HG02571 (cell line): ENCODE results near the gene DAP.

ENCODE experiments used
- ATAC-seq: cut with Tn5 transposase; IDR thresholded peaks from one replicate; pipeline ENCODE4 v1.9.1; 2021; ENCODE audit warnings: mild to moderate bottlenecking, moderate library complexity; ENCODE audit not compliant: unreplicated experiment

Gene DAP

DNA sequence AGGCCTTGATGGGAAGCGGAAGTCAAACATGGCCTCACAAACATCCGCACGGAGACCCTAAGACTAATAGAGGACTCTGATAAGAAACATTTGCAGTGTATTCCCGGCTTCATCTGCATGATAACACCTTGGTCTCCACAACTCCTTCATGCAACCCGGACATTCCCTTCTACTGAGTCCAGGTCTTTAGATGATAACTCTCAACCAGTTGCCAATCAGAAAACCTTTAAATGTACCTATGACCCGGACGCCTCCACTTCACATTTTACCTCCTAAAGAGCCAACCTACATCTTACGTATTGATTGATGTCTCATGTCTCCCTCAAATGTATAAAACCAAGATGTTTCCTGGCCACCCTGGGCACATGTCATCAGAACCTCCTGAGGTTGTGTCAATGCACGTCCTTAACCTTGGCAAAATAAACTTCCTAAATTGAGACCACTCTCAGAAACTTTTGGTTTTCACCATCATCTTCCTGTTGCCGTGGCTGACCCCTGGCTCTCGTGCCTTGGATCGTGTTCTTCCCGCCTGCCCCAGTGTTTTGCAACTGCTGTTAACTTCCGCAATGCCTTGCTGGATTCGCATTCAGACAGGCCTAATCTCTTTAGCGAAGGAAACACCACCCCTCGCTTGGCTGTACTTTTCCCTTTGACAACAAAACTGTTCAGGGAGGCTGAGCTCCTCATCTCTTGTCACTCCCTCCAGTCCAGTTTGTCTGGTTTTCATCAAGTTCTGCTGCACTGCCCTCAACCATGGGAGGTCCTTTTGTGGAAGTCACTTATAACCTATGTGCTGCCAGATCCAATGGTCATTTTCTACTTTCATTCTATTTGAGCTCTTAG lies 1.1 kb upstream of the DAP start:
- no peak for ATAC-seq

DNA sequence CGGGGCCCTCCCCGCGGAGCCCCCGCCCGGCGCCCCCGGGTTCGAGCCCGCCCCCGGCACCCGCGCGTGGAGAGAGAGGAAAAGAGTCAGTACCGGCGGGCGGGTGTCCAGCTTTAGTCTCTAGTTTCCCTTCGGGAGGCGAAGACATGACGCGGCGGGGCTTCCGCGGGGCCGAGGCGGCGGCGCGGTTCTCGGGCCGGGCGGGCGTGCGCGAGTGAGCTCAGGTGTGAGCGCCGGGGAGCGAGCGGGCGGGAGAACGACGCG lies 181 bp downstream of the DAP start:
- ATAC-seq: no peak

DNA sequence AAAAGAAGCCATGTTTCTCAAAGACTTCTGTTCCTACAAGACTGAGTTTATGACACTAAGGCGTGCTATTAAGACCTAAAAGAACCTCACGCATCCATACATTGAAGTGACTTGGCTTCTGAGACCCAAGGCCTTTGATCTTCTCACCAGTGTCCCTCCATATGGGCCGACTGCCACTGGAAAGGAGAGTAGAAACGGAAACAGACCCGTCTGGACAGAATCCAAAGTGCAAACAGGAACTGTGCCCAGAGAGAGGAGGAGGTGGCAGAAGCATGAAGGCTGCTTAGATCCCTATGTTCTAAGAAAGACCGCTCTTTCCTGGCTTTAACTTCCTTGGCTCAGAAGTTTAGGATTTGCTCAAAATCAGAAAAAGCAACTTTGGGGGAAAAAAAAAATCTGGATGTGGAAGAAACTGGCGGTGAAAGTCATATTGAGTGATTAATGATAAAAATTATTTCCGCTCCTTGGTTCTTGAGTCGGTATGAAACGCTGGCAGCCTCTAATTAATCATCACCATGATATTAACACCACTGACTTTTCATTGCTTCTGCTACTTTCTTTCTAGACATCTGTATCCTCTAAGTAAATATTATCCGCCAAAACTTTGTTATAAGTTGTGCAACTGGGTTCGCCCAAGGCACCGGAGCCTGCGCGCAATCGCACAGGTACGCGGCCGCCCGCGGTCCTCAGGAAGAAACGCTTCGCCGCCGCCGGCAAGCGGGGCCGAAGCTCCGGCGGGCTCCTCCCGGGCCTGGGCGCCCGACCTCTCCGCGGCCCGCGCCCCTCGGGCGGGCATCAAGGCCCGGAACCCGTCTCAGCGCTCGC lies 726 bp downstream of the DAP start:
- peak; percentile 30 for ATAC-seq

DNA sequence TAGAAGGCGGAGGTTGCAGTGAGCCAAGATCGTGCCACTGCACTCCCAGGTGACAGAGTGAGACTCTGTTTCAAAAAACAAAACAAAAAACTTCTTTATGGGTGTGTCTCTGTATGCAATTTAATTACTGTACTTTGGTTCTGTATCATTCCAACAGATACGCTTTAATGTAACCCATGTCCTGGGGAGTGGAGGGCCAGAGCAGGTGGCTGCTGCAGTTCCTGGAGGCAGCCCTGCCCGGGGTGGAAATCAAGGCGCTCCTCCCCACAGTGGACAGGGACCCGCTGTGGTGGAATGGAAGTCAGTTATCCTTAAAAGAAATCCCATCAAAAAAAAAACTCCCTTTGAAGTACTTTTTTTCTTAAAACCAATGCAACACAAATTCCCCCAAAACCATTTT lies 1.9 kb downstream of the DAP start:
- no peak for ATAC-seq

DNA sequence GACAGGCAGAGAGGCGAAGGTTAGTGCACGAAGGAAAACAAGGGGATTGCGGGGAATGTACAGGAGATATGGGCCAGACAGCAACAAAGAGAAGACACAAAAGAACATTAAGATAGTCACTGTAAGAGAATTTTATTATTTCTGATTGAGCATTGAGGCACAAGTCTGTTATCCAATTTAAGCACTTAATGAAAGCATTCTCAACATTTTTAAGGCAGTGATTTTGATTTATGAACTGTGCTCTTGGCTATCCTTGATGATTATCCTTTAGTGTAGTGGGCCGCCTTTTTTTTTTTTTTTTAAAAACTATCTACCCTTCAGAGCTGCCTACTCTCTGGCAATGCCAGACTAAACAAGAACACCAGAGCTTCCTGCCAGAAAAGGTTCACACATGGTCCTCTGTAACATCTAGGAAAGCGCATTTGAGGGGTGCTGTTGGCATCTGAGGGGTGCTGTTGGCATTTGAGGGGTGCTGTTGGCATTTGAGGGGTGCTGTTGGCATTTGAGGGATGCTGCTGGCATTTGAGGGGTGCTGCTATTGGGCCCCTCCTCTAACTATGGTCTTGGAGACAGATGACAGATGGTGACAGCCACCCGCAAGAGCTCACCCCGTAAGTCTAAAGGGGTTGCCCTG lies 3.0 kb downstream of the DAP start:
- no peak for ATAC-seq

DNA sequence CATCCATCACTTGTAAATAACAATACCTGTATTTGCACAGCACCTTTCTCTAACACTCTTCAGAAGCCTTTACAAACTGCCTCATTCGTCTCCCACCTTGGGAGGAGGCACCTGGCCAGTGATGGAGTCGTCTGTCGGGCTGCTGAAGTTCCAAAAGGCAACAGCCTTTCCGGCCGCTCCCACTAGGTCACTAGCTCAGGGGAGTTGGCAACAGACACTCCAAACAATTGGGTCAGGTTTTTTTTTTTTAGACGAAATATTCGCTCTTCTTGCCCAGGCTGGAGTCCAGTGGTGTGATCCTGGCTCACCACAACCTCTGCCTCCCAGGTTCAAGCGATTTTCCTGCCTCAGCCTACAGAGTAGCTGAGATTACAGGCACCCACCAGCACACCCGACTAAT lies 4.0 kb downstream of the DAP start:
- ATAC-seq: no peak

DNA sequence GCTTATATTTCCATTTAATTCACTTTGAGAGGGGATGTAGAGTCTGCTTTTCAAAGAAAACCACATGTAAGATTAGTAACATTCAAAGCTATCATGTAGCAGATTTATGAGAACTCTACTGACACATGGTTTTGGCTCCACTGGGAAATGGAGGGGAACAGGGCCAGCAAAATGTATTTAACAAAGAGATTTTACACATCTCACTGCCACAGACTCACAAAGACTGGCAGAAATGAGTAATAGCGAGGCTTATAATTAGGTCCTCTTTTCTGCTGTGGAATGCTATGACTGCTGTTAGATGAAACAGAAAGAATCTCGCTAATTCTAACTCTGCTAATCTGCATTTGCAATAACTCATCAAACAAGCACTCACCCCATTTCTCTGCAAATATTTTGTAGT lies 4.5 kb downstream of the DAP start:
- ATAC-seq: no peak

DNA sequence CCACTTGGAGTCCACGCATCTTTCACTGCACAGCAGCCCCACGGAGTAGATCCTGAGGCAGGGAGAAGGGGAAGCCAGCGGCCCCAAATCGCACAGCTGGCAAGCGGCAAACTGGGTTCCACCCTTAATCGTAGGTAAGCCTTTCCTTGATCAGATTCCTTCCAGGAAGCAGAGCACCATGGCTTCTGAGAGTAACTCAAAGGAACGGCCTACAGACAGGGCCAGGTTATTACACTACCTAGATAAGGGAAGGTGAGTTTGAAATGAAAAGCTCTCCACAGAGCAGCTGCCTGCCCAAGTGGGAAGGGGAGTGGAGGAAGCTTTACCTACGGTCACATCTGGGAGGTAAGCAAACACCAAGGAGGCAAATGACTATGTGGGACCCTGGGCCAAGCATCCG lies 7.9 kb downstream of the DAP start:
- ATAC-seq: no peak

DNA sequence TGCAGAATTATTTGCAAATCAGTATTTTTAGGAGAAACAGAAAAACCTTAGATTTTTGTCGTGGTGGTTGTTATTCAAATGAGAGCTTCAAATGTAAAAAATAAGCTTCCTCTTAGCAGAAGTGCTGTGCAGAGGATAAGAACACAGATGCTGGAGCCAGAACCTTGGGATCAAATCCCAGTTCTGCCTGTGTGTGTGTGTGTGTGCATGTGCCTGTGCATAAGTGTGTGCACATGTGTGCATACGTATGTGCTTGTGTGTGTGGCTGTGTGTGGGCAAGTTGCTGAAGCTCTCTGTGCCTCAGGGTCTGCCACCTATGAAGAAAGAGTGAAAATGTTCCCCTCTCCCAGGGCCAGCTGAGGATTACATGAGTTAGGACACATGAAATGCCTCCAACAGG lies 8.6 kb downstream of the DAP start:
- no peak for ATAC-seq

DNA sequence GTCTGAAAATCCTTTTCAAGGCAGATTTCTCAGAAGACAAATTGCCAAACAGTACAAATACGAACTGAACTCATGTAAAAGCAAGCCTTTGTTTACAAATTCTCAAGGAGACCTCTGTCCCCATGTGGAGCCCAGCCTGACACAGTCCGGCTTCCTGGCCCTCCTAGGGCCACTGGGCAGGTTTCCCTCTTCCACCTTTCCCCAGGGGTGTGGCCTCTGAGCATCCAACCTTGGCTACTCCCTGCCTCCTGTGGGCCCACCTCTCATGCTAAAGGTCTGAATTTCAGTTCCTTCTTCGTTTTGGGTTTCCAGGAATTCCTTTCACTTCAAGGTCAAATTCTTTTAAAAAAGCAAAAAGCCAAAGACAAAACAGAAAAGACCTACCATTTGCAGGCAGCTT lies 10.1 kb downstream of the DAP start:
- ATAC-seq: no peak

DNA sequence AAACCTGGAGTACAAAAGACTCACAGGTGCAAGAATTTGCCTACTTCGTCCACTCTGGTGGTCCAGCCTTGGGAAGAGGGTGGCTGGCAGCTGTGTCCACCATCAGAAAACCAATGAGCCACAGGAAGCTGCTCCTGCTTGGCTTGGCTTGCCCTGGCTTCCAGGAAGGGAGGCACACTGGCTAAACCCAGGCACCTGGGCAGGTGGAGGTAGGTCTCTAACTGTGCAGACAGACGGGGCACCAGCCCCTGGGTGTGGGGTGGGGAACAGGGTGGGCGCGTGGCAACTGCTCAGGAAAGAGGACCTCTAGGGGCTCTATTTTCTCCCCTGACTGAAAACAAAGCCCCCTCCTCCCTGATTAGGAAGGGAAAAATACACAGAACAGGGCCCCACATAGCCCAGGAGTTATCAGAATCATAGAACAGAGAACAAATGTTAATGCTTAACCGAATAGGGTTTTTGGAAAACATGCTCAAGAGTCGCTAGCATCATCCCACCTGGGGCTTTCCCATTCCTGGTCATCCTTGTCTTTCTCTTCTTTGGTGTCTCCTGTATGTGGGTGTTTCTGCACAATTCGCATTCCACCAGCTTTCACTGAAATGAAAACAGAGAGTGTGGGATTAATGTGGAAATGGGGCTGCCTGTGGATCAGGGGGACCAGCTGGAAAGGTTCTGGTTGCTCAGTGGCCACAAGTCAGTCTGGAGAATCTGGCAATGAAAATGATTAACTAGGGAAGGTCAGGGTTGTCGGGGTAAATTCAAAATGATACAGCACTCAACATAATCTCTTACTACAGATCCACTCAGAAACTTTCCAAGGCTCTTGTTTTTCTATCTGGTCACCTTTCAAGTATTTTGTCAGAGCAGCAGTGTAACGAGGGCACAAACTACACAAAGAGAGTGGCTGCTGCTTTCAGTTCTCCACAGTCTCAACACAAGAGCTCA lies 13.1 kb downstream of the DAP start:
- no peak for ATAC-seq

DNA sequence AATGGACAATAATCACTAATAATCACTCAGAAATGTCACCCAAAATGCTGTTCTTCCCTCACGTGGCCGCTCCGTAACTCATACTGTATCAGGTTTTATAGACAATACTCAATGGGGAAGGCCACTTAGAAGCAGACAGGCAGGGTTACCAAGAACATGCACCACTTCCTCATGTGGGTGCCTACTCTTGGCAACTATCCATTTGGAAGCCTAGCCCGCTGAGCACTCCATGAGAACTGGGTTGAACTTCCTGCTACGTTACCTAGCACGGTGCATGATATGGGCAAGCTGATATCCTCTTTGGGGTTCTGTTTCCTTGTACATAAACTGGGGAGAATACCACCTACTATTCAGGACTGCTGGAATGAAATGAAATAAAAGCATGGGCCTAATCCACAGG lies 14.3 kb downstream of the DAP start:
- no peak for ATAC-seq

DNA sequence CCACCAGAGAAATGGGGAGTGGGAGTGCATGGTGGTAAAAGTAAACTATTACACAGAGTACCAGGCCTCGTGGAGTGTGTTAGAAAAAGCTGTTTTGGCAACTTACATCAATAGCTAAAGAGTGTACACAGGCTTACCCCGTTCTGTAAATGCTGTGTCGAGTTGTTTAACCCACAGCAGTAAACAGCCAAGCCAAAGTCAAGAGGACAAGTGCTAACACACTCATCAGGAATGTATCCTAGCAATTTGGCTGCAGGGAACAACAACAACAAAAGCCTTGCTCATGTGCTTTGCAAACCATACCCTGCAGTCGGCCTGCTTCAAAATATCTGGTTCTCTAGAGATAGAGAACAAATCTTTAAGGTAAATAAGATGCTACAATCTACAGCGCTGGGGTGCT lies 15.9 kb downstream of the DAP start:
- no peak for ATAC-seq

DNA sequence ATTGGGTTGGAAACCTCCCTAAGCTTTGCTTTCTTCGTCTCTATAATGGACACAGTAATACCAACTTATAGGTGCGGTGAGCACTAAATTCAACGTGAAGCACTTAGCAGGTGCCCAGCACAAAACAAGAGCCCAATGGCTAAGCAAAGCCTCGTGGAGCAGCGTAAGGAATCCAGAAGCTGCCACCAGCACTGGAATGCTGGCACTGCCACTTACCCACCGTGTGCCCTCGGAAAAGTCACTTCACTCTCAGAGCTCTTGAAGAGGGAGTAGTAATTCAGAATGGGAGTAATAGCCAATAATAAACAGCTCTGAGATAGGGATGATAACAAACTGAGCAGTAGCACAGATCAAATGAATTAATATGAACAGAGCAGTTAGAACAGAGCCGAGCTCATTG lies 16.4 kb downstream of the DAP start:
- no peak for ATAC-seq

DNA sequence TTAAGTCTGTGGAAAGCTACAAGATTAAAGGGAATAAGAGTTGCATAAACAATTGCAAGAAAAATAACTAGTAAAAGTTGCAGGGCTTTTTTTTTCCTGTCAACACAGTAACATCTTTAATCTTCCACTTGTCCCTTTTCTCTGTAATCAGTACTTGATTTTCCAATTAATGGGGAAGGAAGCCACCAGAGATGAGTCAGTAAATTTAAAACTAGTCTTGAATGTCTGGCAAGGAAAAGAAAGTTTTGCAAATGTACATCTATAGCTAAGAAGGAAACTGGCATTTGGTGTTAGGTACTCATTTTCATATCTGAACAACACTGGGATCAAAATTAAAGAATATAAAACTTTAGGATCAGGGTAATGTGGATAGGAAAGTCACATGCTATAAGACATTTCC lies 17.1 kb downstream of the DAP start:
- ATAC-seq: no peak

DNA sequence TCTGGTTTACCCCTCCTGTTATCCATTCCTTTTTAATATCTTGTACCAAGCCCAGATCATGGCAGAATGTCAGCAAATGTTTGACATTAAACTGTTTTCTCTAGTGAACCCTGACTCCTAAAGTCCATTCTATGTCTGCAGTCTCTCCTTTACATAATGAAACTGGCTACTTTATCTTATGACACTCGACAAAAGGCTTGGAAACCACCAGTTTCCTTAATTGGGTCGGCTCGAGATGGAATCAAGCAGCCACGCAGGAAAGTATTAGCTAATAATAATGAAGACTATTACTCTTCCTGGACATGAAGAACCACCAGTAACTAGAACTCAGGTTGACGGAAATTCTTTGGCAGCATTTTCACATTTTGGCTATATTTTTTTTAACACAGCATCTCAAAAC lies 17.5 kb downstream of the DAP start:
- ATAC-seq: no peak

DNA sequence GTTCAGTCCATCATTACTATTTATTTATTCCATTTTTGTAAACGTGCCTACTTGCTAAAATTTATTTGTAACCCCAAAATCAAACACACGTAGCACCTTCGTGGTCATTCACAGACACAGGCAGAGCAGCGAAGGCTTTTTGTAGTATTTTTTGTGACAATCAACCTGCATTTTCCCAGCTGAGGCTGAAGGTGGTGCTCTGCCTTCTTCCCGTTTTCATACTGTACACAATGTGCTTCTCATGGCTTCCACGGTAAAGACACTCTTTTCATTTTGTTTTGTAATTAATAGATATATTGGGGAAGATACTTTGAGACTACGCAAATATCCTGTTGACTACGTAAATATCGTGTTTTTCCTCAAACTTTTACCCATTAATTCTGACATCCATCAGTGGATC lies 19.4 kb downstream of the DAP start:
- no peak for ATAC-seq

DNA sequence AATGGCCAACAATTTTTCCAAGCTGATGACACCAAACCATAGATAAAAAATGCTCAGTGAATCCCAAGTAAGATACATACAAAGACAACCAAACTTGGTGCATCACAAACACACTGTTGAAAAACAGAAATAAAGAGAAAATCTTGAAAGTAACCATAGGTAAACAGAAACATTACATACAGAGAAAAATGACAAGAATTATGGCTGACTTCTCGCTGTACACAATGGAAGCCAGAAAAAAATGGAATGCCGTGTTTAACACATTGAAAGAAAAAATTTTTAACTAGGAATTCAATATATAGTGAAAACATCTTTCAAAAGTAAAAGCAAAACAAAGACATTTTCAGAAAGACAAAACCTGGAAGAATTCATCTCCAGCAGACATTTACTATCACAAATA lies 20.6 kb downstream of the DAP start:
- no peak for ATAC-seq

DNA sequence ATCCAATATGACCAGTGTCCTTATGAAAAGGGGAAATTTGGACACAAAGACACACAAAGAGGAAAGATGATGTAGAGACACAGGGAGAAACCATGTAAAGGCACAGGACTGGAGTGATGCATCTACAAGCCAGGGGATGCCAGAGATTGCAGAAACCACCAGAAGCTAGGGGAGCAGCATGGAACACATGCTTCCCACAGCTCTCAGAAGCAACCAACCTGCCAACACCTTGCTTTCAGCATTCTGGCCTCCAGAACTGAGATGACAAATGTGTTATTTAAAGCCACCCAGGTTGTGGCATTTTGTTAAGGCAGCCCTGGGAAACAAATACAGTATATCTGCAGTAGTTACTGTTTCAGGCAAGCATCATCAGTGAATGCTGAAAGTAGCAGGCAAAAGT lies 23.2 kb downstream of the DAP start:
- ATAC-seq: no peak

DNA sequence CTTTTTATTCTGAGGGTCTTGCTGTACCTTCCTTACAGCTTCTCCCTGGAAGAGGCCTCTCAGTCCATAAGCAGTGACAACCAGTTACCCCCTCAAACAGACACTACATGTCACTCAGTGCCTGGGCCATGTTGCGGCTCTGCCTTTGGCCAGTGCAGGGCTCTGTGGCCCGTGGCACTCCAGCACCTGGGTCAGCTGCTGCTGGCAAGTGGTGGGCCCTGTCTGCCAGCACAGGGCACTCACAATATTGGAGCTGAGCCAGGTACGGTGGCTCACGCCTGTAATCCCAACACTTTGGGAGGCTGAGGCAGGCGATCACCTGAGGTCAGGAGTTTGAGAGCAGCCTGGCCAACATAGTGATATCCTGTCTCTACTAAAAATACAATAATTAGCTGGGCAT lies 24.2 kb downstream of the DAP start:
- ATAC-seq: no peak

DNA sequence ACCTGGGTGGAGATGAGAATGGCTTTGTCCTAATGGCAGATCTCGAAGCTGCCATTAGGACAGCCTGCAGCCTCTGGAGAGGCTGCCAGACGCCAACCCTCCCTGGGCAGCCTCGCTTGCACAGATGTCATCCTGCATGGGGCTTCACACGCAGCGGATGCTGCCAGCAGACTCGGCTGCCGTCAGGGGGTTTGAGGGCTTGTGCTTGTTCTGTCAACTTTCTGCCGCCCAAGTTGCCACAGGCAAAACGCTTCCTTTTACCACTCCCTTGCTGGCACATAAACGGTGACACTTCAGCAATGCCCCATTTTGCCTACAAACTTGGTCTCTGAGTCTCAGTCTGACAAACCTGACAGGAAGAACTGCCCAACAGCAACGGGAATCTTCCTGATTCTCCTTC lies 24.7 kb downstream of the DAP start:
- no peak for ATAC-seq
